Small intestine (tissue), 7 donors: ENCODE data around the gene YKT6. TPM values are rescaled to one million over a fixed set of nuclear protein-coding genes. Genes with fewer than 3 reads are reported as not detected.

Experiments
- DNase-seq, 2 donors: peaks; one replicate each; pipeline versions ENCODE4 v3.0.0 to v3.0.0-alpha.2; 2013
- FAIRE-seq: peaks from 2 replicates; lab custom pipeline; 2012; peaks lifted over from hg19 to GRCh38; lab: Jason Lieb, UNC
- H3K27ac ChIP-seq, 3 donors: one replicate each; pipeline ENCODE4 v1.5.1; 2013; ENCODE audit warnings: low read length in 2 of 3, mild to moderate bottlenecking in 2 of 3, control low read depth in 1 of 3, inconsistent platforms in 1 of 3, low read depth in 1 of 3, moderate library complexity in 1 of 3
- H3K27me3 ChIP-seq, 3 donors: one replicate each; pipeline ENCODE4 v1.6.1; 2013; ENCODE audit warnings: low read length in 3 of 3, inconsistent platforms in 1 of 3; ENCODE audit not compliant: control insufficient read depth in 3 of 3, insufficient read depth in 3 of 3
- H3K36me3 ChIP-seq, 3 donors: one replicate each; pipeline ENCODE4 v1.6.1; 2013; ENCODE audit warnings: low read length in 3 of 3, inconsistent platforms in 1 of 3, low read depth in 1 of 3, mild to moderate bottlenecking in 1 of 3, moderate library complexity in 1 of 3; ENCODE audit not compliant: control insufficient read depth in 3 of 3, insufficient read depth in 2 of 3
- H3K4me1 ChIP-seq, 3 donors: one replicate each; pipeline ENCODE4 v1.6.1; 2013; ENCODE audit warnings: low read length in 2 of 3, inconsistent platforms in 1 of 3, low read depth in 1 of 3, mild to moderate bottlenecking in 1 of 3, moderate library complexity in 1 of 3; ENCODE audit not compliant: control insufficient read depth in 3 of 3, insufficient read depth in 2 of 3
- H3K4me3 ChIP-seq, 3 donors: one replicate each; pipeline ENCODE4 v1.5.1; 2013; ENCODE audit warnings: low read length in 3 of 3, control low read depth in 1 of 3, inconsistent platforms in 1 of 3, low read depth in 1 of 3, mild to moderate bottlenecking in 1 of 3, moderate library complexity in 1 of 3
- H3K9me3 ChIP-seq, 2 donors: one replicate each; pipeline ENCODE4 v1.6.1; 2013; ENCODE audit warnings: low read depth in 1 of 2, low read length in 1 of 2; ENCODE audit not compliant: control insufficient read depth in 2 of 2, insufficient read depth in 1 of 2
- WGBS, 3 donors: extraction: QIAGEN DNeasy Blood & Tissue Kit; methylation state at CpG; one replicate each; pipeline ENCODE4 v1.1.7; 2013; 5-methylcytosine and 5-hydroxymethylcytosine counted together
- polyA plus RNA-seq, 4 donors: library from polyadenylated mRNA; stranded (reverse) in 3 of 4; unstranded in 1 of 4; fragments of 200-250 nt in 3 of 4; fragments of 120-200 nt in 1 of 4; gene quantifications; one replicate each; pipeline versions ENCODE4 v1.2.1 to v1.2.3, GENCODE V29; 2013
- donor health status: healthy with polysubstance abuse.
- donor health status: control.
- donor health status: control.
- donor health status: Bipolar disorder and iron deficiency.
- donor health status: healthy.

Gene YKT6
- polyA plus RNA-seq, 4 donors, result 57.7 to 73.7 (median 64.2) TPM

DNA sequence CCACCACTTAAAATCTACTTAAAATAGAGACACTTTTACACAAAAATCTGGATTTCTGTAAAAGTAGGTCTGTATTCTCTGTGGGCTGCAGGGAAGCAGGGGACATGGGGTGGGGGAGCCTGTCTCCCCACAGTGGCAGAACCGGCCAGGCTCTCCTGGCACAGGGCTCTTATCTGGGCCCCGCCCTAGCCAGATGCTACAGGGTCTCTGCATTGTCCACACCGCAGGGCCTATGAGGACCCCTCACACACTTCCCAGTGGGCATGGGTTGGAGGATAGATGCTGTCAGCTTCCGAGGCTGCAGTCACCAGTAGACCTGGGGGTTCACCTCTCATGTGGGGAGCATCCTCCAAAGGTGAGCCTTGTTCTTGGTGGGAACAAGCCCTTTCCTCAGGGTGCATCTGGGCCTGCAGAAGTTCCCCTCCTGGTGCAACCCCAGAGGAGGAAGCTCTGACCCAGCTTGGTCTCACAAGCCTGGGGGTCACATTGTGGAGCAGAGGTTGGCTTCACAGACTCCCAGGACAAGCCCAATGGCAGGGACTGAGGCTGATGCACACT lies 44.2 kb upstream of the YKT6 start:
- WGBS, 3 donors, result 57 to 78% (median 62%) methylated on average over 4 of the region's 4 CpGs
- DNase-seq (no peak), FAIRE-seq (no peak)
- no peaks in the 10 kb centered on the region for H3K9me3 ChIP-seq
- peaks cover 0 to 2% (median 0%) of the 10 kb centered on the region in 3 donors for H3K4me1 ChIP-seq
- H3K27ac ChIP-seq, result no peak overlapping the region
- no peak overlapping the region for H3K4me3 ChIP-seq
- H3K36me3 ChIP-seq, result no peaks in the 10 kb centered on the region
- H3K27me3 ChIP-seq, result no peaks in the 10 kb centered on the region

DNA sequence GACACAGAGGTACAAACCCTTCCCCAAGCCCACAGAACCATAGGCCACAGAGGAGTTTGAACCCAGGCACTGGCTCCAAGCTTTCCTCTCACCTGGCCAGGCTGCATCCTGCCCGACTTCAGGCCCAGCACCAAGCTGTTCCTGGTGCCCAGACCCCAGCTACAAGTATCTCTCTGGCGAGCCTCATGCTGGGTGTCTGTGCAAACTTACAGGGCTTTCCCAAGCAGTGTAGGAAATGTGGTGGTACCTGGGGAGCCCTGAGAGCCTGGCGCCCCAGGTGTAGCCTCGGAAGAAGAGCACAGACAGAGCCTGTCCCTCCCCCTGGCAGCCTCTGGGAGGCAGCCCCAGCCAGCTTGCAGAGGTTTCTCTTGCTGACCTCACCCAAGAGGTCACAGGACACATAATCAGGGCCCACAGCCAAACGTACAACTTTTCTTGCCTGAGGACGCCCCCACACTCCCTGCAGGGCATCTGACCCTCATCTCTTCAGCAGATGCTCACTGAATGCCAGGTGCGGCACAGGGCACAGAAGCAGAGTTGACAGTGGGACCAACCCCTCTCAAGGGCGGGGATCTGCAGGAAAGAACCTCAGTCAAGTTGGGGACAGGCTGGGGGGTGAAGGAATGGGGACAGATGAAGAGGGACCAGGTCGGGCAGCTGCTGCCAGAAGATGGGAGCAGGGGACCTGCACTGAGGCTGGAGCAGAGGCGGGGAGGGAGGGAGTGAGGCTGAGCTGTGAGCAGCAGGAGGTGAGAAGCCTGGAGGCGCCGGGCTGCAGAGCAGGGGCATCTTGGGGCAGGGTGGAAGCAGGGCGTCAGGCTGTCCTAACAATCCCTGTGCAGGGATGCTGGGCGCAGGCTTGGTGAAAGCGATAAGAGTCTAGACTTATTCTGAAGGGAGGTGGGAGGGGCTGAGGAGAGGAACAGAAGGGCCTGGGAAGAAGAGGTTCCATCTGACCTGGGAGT lies 43.4 kb upstream of the YKT6 start:
- Histone ChIP-seq H3K4me3 (no peak overlapping the region), H3K36me3 (no peaks in the 10 kb centered on the region), H3K9me3 (no peaks in the 10 kb centered on the region), H3K27me3 (no peaks in the 10 kb centered on the region), H3K27ac (no peak overlapping the region), H3K4me1 (peaks cover 0 to 2% (median 0%) of the 10 kb centered on the region in 3 donors)
- WGBS, 3 donors, result 80 to 91% (median 84%) methylated on average over 13 to 15 of the region's 15 CpGs
- DNase-seq (no peak), FAIRE-seq (no peak)

DNA sequence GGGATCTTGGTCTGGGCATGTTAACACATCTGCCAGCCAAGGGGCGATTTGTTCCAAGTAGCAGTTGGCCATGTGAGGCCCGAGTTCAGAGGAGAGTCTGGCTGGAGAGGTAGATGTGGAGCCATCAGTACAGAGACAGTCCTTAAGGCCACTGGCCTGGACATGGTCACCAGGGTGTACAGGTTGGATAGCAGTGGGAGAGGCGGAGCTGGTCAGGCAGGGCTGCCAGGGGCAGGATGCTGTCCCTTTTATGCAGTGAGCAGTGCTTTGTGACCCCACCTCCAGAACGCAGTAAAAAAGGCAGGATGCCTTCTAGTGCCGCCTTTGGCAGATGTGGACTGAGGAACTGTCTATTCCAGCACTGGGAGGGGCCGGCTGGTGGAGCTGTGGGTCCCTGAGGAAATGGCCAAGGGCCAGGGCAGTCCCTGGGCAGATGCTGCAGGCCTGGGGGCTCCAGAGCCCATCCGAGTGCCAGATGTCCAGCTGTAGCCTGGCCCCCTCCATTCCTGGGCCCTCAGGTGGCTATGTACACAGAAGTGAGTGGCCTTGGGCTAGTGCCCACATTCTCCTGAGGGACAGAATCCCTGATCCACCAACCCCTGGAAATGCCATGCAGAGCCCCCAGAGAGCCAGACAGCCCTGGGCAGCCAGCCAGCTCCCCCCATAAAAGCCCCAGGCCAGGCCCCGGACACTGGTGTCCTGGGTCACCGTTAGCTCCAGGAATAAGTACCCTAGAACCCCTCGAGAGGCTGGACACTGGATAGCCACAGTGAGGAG lies 42.5 kb upstream of the YKT6 start:
- DNase-seq (no peak), FAIRE-seq (no peak)
- Histone ChIP-seq H3K36me3 (no peaks in the 10 kb centered on the region), H3K27ac (no peak overlapping the region), H3K4me1 (peaks cover 0 to 2% (median 0%) of the 10 kb centered on the region in 3 donors), H3K27me3 (no peaks in the 10 kb centered on the region), H3K4me3 (no peak overlapping the region), H3K9me3 (no peaks in the 10 kb centered on the region)
- WGBS, 3 donors, result 84 to 89% (median 89%) methylated on average over 9 to 10 of the region's 10 CpGs

DNA sequence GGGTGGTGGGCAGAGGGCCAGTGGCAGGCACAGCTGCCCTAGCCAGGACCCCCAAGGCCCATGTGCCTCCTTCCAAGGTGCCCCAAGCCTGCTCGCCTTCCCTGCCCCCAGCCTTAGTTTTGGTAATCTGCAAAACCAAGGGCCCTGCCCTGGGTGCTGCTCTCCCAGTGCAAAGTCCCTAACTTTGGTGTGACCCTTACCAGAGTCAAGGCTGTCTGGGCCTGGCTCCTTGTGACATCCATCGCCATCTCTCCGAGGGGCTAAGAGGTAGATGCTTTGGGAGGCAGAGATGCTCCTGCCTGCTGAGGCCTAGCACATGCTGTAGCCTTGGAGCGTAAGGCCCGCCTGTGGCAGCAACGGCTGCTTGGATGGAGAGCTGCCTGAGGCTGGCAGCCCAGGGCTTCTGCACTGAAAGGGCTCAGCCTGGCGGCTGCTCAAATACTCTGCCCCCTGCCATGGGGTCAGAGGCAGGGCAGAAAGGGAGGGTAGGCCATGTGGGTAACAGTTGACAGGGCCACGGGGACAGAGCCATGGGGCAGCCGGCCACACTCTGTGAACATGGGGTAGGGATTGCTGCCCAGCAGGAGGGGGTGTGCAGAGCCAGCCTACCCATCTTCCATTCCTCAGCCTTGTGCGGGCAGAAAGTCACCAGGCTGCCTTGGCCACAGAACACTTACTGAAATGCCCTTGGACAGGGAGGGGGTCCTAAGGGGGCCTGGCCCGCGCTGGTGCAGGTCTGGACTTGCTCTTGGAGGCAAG lies 41.7 kb upstream of the YKT6 start:
- no peak for DNase-seq
- Histone ChIP-seq H3K9me3 (no peaks in the 10 kb centered on the region), H3K4me3 (no peak overlapping the region), H3K27me3 (no peaks in the 10 kb centered on the region), H3K4me1 (peaks cover 0 to 2% (median 0%) of the 10 kb centered on the region in 3 donors), H3K27ac (no peak overlapping the region), H3K36me3 (no peaks in the 10 kb centered on the region)
- WGBS, 3 donors, result 94 to 96% (median 94%) methylated on average over 12 of the region's 12 CpGs
- no peak for FAIRE-seq

DNA sequence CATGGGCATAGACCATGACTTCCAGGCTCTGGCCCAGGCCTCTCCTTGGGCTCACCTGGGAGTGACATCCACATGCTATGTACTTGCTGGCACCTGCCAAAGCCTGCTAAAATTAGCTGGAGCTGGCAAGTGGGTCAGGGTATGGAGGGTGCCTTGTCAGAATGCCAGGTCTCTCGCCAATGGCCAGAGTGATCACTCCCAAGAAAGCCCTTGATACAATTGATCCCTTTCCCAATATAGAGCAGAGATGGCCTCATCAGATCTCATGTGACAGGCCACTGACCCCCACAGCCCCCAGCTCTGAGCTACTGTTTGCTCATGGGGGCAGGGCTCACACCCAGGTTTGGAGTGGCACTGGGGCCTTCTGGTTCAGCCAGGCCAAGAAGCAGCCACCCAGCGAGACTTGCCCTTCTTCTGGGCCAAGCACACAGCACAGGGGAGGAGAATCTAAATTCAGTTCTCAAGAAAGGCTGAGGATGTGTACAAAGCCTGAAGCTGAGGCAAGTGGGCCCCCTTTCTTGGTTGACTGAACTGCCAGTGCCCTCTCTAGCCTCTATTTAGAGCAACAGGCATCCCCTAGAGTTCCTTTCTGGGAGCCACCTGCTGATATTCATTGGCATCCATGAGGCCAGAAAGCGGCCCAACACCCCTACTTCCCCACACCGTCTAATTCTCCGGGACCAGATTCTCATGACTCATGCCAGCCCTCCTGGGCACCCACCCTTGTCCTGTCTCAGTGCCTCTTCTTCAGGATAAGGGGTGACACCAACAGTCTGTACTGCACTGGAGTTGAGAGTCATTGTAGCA lies 40.8 kb upstream of the YKT6 start:
- no peak for DNase-seq
- Histone ChIP-seq H3K4me1 (peaks cover 0 to 2% (median 0%) of the 10 kb centered on the region in 3 donors), H3K4me3 (no peak overlapping the region), H3K27me3 (no peaks in the 10 kb centered on the region), H3K27ac (no peak overlapping the region), H3K36me3 (no peaks in the 10 kb centered on the region), H3K9me3 (no peaks in the 10 kb centered on the region)
- FAIRE-seq, result no peak
- 87 to 89% (median 89%) methylated on average over 5 of the region's 5 CpGs for WGBS, 3 donors

DNA sequence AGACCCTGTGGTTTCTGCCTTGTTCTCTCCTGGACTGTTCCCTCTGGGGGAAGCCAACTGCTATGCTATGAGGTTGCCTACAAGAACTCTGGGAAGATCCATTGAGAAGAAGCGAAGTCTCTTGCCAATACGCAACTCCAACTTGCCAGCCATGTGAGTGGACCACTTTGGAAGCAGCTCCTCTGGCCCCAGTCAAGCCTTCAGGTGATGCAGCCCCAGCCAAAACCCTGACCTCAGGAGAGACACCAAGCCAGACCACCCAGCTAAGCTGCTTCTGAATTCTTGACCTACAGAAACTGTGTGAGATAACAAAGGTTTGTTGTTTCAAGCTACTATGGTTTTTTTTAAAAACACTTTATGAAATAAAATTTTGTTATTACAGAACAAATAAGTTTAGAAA lies 39.4 kb upstream of the YKT6 start:
- Histone ChIP-seq H3K27ac (no peak overlapping the region), H3K9me3 (no peaks in the 10 kb centered on the region), H3K4me3 (no peak overlapping the region), H3K36me3 (no peaks in the 10 kb centered on the region), H3K4me1 (no peaks in the 10 kb centered on the region), H3K27me3 (peaks cover 0 to 3% (median 0%) of the 10 kb centered on the region in 3 donors)
- DNase-seq (no peak), FAIRE-seq (no peak)
- WGBS, 3 donors, result 96 to 98% (median 97%) methylated on average over 2 of the region's 2 CpGs

DNA sequence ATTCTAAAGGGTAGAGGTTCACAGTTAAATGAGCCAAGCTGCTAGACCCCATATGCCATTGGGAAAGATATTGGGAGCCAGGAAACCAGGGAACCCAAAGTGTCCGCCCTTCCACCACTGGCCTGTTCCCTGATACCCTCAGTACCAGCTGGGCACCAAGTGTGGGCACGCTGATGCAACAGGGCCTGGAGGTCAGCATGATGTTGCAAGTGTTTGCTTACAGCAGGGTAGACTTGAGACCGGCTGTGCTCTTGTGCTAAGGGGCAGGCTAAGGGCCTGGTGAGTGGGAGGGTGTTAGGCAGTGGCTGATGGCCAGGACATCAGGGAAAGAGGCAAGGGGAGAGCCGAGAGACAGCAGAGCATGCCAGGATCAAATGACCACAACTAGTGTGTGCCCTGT lies 38.6 kb upstream of the YKT6 start:
- no peak for DNase-seq
- Histone ChIP-seq H3K9me3 (no peaks in the 10 kb centered on the region), H3K27me3 (peaks cover 0 to 3% (median 0%) of the 10 kb centered on the region in 3 donors), H3K4me3 (no peak overlapping the region), H3K4me1 (no peaks in the 10 kb centered on the region), H3K36me3 (no peaks in the 10 kb centered on the region), H3K27ac (no peak overlapping the region)
- no peak for FAIRE-seq
- WGBS, 3 donors, result 81 to 88% (median 87%) methylated on average over 4 of the region's 4 CpGs
